SK-N-SH (cell line): ENCODE measurements around the gene TFCP2. TPM values are rescaled to one million over a fixed set of nuclear protein-coding genes. Genes with fewer than 3 reads are reported as not detected.

Experiments used
- CTCF ChIA-PET: fragments of 300-600, 350-600 bp; formaldehyde crosslinking; extraction: SDS; loops from one replicate; lab custom pipeline; 2021; lab: Yijun Ruan, JAX
- POLR2A ChIA-PET: fragments of 350-600 bp; sonication (Branson Sonifier 250); formaldehyde crosslinking; extraction: SDS; loops from one replicate; lab custom pipeline; 2020; ENCODE audit warnings: antibody characterized with exemption, inconsistent platforms; lab: Yijun Ruan, JAX
- DNase-seq: peaks from one replicate; pipeline ENCODE4 v3.0.0; 2012
- H2AFZ ChIP-seq: fragments of 200-600 bp; sonication (generic); 2 replicates; pipeline ENCODE4 v1.8.1; 2016; ENCODE audit warnings: antibody characterized with exemption, mild to moderate bottlenecking, low read depth
- H3F3A ChIP-seq: fragments of 200-600 bp; sonication (generic); replicated peaks from 2 replicates; pipeline ENCODE3; 2016; ENCODE audit warnings: antibody characterized with exemption, mild to moderate bottlenecking; ENCODE audit not compliant: insufficient read depth
- H3K27ac ChIP-seq, 2 experiments: fragments of 200-500 bp in 1 of 2; fragments of 200-600 bp in 1 of 2; sonication (Bioruptor generic) in 1 of 2; sonication (generic), shearing (Covaris generic) in 1 of 2; 2 replicates each; pipeline versions ENCODE4 v1.5.1 to v1.6.1; 2014 to 2016; ENCODE audit warnings: low read depth in 2 of 2, inconsistent platforms in 1 of 2, low read length in 1 of 2, mild to moderate bottlenecking in 1 of 2, mixed read lengths in 1 of 2
- H3K27me3 ChIP-seq: fragments of 200-600 bp; sonication (generic), shearing (Covaris generic); 2 replicates; pipeline ENCODE4 v1.6.1; 2016; ENCODE audit warnings: mixed run types; ENCODE audit not compliant: insufficient read depth
- H3K36me3 ChIP-seq, 2 experiments: fragments of 200-500 bp in 1 of 2; fragments of 200-600 bp in 1 of 2; sonication (Bioruptor generic) in 1 of 2; sonication (generic) in 1 of 2; replicated peaks in 1 of 2; 2 replicates each; pipeline versions ENCODE3 to v1.5.1; 2014 to 2016; ENCODE audit warnings: low read length in 1 of 2, mild to moderate bottlenecking in 1 of 2; ENCODE audit not compliant: insufficient read depth in 2 of 2, control insufficient read depth in 1 of 2
- H3K4me1 ChIP-seq, 2 experiments: fragments of 200-500 bp in 1 of 2; fragments of 200-600 bp in 1 of 2; sonication (Bioruptor generic) in 1 of 2; sonication (generic), shearing (Covaris generic) in 1 of 2; 2 replicates each; pipeline versions ENCODE4 v1.5.1 to v1.6.1; 2014 to 2016; ENCODE audit warnings: low read depth in 1 of 2, low read length in 1 of 2, mixed run types in 1 of 2; ENCODE audit not compliant: insufficient read depth in 2 of 2, control insufficient read depth in 1 of 2
- H3K4me2 ChIP-seq: fragments of 200-600 bp; sonication (generic), shearing (Covaris generic); 2 replicates; pipeline ENCODE4 v1.6.1; 2017; ENCODE audit warnings: mixed run types
- H3K4me3 ChIP-seq, 2 experiments: fragments of 200-500 bp in 1 of 2; fragments of 200-600 bp in 1 of 2; sonication (Bioruptor generic) in 1 of 2; sonication (generic), shearing (Covaris generic) in 1 of 2; 2 replicates each; pipeline versions ENCODE4 v1.5.1 to v1.8.1; 2014 to 2016; ENCODE audit warnings: low read depth in 2 of 2, inconsistent platforms in 1 of 2, low read length in 1 of 2, mild to moderate bottlenecking in 1 of 2, mixed read lengths in 1 of 2, moderate library complexity in 1 of 2
- H3K79me2 ChIP-seq: fragments of 200-600 bp; sonication (generic); 2 replicates; pipeline ENCODE4 v1.8.1; 2017; ENCODE audit warnings: mild to moderate bottlenecking; ENCODE audit not compliant: insufficient read depth
- H3K9ac ChIP-seq: fragments of 200-600 bp; sonication (generic); 2 replicates; pipeline ENCODE4 v1.6.1; 2017; ENCODE audit warnings: mixed run types
- H3K9me2 ChIP-seq: fragments of 200-600 bp; sonication (generic); 2 replicates; pipeline ENCODE4 v1.6.1; 2017; ENCODE audit warnings: mixed run types
- H3K9me3 ChIP-seq: fragments of 200-600 bp; sonication (generic); 2 replicates; pipeline ENCODE4 v1.6.1; 2017; ENCODE audit warnings: mixed run types, mild to moderate bottlenecking, moderate library complexity
- H4K20me1 ChIP-seq: fragments of 200-600 bp; sonication (generic); 2 replicates; pipeline ENCODE4 v1.6.1; 2017; ENCODE audit warnings: mild to moderate bottlenecking, mixed run types; ENCODE audit not compliant: insufficient read depth
- CHD2 ChIP-seq: fragments of 150-350 bp; IDR thresholded peaks from 2 replicates; pipeline ENCODE4 v1.6.1; 2018; ENCODE audit warnings: low read length; ENCODE audit not compliant: partially characterized antibody
- CTCF ChIP-seq: fragments of 200-600 bp; sonication (generic); IDR thresholded peaks from 2 replicates; pipeline ENCODE4 v1.6.1; 2017; ENCODE audit warnings: antibody characterized with exemption, mild to moderate bottlenecking, moderate library complexity
- ELF1 ChIP-seq: IDR thresholded peaks from 2 replicates; pipeline ENCODE4 v1.4.0; 2012
- EP300 ChIP-seq, 2 experiments: IDR thresholded peaks; 2 replicates each; pipeline versions ENCODE4 v1.4.0 to v1.6.1; 2012; ENCODE audit warnings: borderline replicate concordance in 1 of 2, low read depth in 1 of 2, low read length in 1 of 2
- FOSL2 ChIP-seq: IDR thresholded peaks from 2 replicates; pipeline ENCODE4 v1.4.0; 2012; ENCODE audit warnings: low read depth, mild to moderate bottlenecking, moderate library complexity, borderline replicate concordance
- FOXJ3 ChIP-seq: sonication (generic); formaldehyde crosslinking; IDR thresholded peaks from 2 replicates; pipeline ENCODE4 v1.5.1; 2020; ENCODE audit warnings: mild to moderate bottlenecking, missing genetic modification reagents
- IRF3 ChIP-seq: fragments of 150-350 bp; IDR thresholded peaks from 2 replicates; pipeline ENCODE4 v1.6.1; 2016; ENCODE audit warnings: mild to moderate bottlenecking, low read depth, low read length
- JUND ChIP-seq: IDR thresholded peaks from 2 replicates; pipeline ENCODE4 v1.4.0; 2012
- NFIC ChIP-seq: IDR thresholded peaks from 2 replicates; pipeline ENCODE4 v1.4.0; 2012; ENCODE audit warnings: borderline replicate concordance
- RCOR1 ChIP-seq: fragments of 150-350 bp; IDR thresholded peaks from 2 replicates; pipeline ENCODE4 v1.6.1; 2017; ENCODE audit warnings: antibody characterized with exemption, low read length
- TAF1 ChIP-seq: IDR thresholded peaks from 2 replicates; pipeline ENCODE4 v1.6.1; 2012; ENCODE audit warnings: low read depth, mild to moderate bottlenecking, low read length, moderate library complexity, borderline replicate concordance
- TCF12 ChIP-seq: IDR thresholded peaks from 2 replicates; pipeline ENCODE4 v1.4.0; 2012
- ZBTB33 ChIP-seq: IDR thresholded peaks from 2 replicates; pipeline ENCODE4 v1.4.0; 2012; ENCODE audit warnings: low read depth, borderline replicate concordance
- WGBS: methylation state at CpG from one replicate; pipeline ENCODE4 v1.1.6; 2017; ENCODE audit warnings: low lambda C conversion rate; 5-methylcytosine and 5-hydroxymethylcytosine counted together
- polyA plus RNA-seq, 3 experiments: library from polyadenylated mRNA; depleted of rRNA; stranded (reverse); fragments of >200 nt; gene quantifications; 2 replicates each; pipeline ENCODE4 v1.2.3, GENCODE V29; 2012
- TF ChIP-seq, protein P1 (sequence below): IDR thresholded peaks from 2 replicates; pipeline ENCODE4; 2012
- TF ChIP-seq, protein P2 (sequence below): IDR thresholded peaks from 2 replicates; pipeline ENCODE4 v1.4.0; 2012; ENCODE audit warnings: low read depth, borderline replicate concordance
- TF ChIP-seq, protein P3 (sequence below): IDR thresholded peaks from 2 replicates; pipeline ENCODE4 v1.6.1; 2012; ENCODE audit warnings: mild to moderate bottlenecking, low read depth, low read length, moderate library complexity
- TF ChIP-seq, protein P4 (sequence below): IDR thresholded peaks from 2 replicates; pipeline ENCODE4 v1.4.0; 2012; ENCODE audit warnings: low read depth

TFCP2 gene
- polyA plus RNA-seq, 1 of the 3 experiments (the other 2 are of a cell fraction) = 18.1 TPM

GRCh38 chr12:51055060-51055459 is 117.9 kb downstream of the TFCP2 start:
- H3K79me2 ChIP-seq = peaks cover 30% of the 10 kb centered on the region
- H3K9me2 ChIP-seq = no peaks in the 10 kb centered on the region
- WGBS = 91% methylated on average over 2 of the region's 2 CpGs
- no peak overlapping the region for H2AFZ ChIP-seq
- no peak overlapping the region for H3K4me3 ChIP-seq
- no peaks in the 10 kb centered on the region for H3F3A ChIP-seq
- no peak for DNase-seq
- H3K4me2 ChIP-seq = no peak overlapping the region
- TF ChIP-seq NFIC (no peak), EP300 (IDR thresholded peaks at IDR 0.05; ENCODE audit: borderline replicate concordance in 1 of 2, low read depth in 1 of 2, low read length in 1 of 2) (no peak), TCF12 (no peak), FOSL2 (no peak), CHD2 (no peak), ELF1 (no peak), FOXJ3 (CRISPR knock-in tag) (no peak), RCOR1 (no peak), IRF3 (no peak), TAF1 (no peak), ZBTB33 (no peak), JUND (no peak), CTCF (no peak)
- TF ChIP-seq, protein P1, sequence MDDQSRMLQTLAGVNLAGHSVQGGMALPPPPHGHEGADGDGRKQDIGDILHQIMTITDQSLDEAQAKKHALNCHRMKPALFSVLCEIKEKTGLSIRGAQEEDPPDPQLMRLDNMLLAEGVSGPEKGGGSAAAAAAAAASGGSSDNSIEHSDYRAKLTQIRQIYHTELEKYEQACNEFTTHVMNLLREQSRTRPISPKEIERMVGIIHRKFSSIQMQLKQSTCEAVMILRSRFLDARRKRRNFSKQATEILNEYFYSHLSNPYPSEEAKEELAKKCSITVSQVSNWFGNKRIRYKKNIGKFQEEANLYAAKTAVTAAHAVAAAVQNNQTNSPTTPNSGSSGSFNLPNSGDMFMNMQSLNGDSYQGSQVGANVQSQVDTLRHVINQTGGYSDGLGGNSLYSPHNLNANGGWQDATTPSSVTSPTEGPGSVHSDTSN = no peak
- TF ChIP-seq, protein P2, sequence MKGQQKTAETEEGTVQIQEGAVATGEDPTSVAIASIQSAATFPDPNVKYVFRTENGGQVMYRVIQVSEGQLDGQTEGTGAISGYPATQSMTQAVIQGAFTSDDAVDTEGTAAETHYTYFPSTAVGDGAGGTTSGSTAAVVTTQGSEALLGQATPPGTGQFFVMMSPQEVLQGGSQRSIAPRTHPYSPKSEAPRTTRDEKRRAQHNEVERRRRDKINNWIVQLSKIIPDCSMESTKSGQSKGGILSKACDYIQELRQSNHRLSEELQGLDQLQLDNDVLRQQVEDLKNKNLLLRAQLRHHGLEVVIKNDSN = no peak
- TF ChIP-seq, protein P3, sequence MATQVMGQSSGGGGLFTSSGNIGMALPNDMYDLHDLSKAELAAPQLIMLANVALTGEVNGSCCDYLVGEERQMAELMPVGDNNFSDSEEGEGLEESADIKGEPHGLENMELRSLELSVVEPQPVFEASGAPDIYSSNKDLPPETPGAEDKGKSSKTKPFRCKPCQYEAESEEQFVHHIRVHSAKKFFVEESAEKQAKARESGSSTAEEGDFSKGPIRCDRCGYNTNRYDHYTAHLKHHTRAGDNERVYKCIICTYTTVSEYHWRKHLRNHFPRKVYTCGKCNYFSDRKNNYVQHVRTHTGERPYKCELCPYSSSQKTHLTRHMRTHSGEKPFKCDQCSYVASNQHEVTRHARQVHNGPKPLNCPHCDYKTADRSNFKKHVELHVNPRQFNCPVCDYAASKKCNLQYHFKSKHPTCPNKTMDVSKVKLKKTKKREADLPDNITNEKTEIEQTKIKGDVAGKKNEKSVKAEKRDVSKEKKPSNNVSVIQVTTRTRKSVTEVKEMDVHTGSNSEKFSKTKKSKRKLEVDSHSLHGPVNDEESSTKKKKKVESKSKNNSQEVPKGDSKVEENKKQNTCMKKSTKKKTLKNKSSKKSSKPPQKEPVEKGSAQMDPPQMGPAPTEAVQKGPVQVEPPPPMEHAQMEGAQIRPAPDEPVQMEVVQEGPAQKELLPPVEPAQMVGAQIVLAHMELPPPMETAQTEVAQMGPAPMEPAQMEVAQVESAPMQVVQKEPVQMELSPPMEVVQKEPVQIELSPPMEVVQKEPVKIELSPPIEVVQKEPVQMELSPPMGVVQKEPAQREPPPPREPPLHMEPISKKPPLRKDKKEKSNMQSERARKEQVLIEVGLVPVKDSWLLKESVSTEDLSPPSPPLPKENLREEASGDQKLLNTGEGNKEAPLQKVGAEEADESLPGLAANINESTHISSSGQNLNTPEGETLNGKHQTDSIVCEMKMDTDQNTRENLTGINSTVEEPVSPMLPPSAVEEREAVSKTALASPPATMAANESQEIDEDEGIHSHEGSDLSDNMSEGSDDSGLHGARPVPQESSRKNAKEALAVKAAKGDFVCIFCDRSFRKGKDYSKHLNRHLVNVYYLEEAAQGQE = no peak
- TF ChIP-seq, protein P4, sequence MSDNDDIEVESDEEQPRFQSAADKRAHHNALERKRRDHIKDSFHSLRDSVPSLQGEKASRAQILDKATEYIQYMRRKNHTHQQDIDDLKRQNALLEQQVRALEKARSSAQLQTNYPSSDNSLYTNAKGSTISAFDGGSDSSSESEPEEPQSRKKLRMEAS = no peak
- ChIA-PET POLR2A (no interaction called here), CTCF (no interaction called here)
- H3K9me3 ChIP-seq = no peaks in the 10 kb centered on the region
- H3K9ac ChIP-seq = no peak overlapping the region
- no peaks in the 10 kb centered on the region for H4K20me1 ChIP-seq
- H3K4me1 ChIP-seq = no peaks in the 10 kb centered on the region
- no peaks in the 10 kb centered on the region for H3K27me3 ChIP-seq
- no peak overlapping the region for H3K27ac ChIP-seq
- H3K36me3 ChIP-seq = peaks cover 50 to 58% of the 10 kb centered on the region in 2 experiments
